IPS-NIHi11 (cell line): Measurements from ENCODE around the gene TSPAN1.

Experiments used
- DNase-seq: peaks from one replicate; pipeline ENCODE4 v3.0.0; 2012; ENCODE audit warnings: mixed read lengths, low spot score

TSPAN1 gene

GRCh38 chr1:46160212-46160611 is 14.7 kb upstream of the TSPAN1 start:
- no peak for DNase-seq

- peak; percentile 45 for DNase-seq
Measured at GRCh38 chr1:46166521-46167462, 8.1 kb upstream of the TSPAN1 start.

GRCh38 chr1:46168477-46168876 is 6.4 kb upstream of the TSPAN1 start:
- DNase-seq, result no peak

GRCh38 chr1:46169811-46170454 is 5.0 kb upstream of the TSPAN1 start:
- no peak for DNase-seq

GRCh38 chr1:46171351-46171750 is 3.5 kb upstream of the TSPAN1 start:
- no peak for DNase-seq

GRCh38 chr1:46171871-46172270 is 3.0 kb upstream of the TSPAN1 start:
- peak; percentile 67 for DNase-seq

- DNase-seq, result no peak
Measured at GRCh38 chr1:46172321-46172720, 2.6 kb upstream of the TSPAN1 start.

- DNase-seq, result no peak
Measured at GRCh38 chr1:46173361-46173856, 1.5 kb upstream of the TSPAN1 start.

GRCh38 chr1:46175243-46175642 is 356 bp downstream of the TSPAN1 start:
- no peak for DNase-seq

- no peak for DNase-seq
Measured at GRCh38 chr1:46176211-46176865, 1.5 kb downstream of the TSPAN1 start, which contains the start of gene P3R3URF. Gene P3R3URF (minus strand): TSS chr1:46176488. CDS start chr1:46176471, 17 bp downstream.

- DNase-seq, result peak; percentile 90
Measured at GRCh38 chr1:46179138-46180081, 4.5 kb downstream of the TSPAN1 start.

- DNase-seq, result peak; percentile 66
Measured at GRCh38 chr1:46180082-46180616, 5.3 kb downstream of the TSPAN1 start.

GRCh38 chr1:46181343-46182260 is 6.7 kb downstream of the TSPAN1 start:
- DNase-seq, result no peak

- DNase-seq, result peak; percentile 41
Measured at GRCh38 chr1:46183079-46183847, 8.4 kb downstream of the TSPAN1 start.

GRCh38 chr1:46183926-46184557 is 9.2 kb downstream of the TSPAN1 start:
- DNase-seq, result no peak

GRCh38 chr1:46184920-46185658 is 10.2 kb downstream of the TSPAN1 start:
- no peak for DNase-seq

GRCh38 chr1:46186076-46186475 is 11.2 kb downstream of the TSPAN1 start:
- DNase-seq, result no peak
